Activated CD4-positive, CD25-positive, alpha-beta regulatory T cell treated with anti-CD3 and anti-CD28 coated beads, Interleukin-2, amount 50 U/mL, for 16 hours (primary cell): Measurements from ENCODE around the gene PHACTR3.

Source experiments
- DNase-seq: peaks from one replicate; pipeline ENCODE4 v3.0.0-alpha.2; 2020; ENCODE audit warnings: low read depth, low spot score

PHACTR3 gene

GRCh38 chr20:59813948-59814839, 209.9 kb downstream of the PHACTR3 start:
- no peak for DNase-seq

- DNase-seq: no peak
These were observed 210.6 kb downstream of the PHACTR3 start for GRCh38 chr20:59814840-59815340.

GRCh38 chr20:59816146-59816738, 211.9 kb downstream of the PHACTR3 start:
- no peak for DNase-seq

- DNase-seq: no peak
These were observed 213.1 kb downstream of the PHACTR3 start for GRCh38 chr20:59817406-59817805.

- no peak for DNase-seq
These were observed 213.7 kb downstream of the PHACTR3 start for GRCh38 chr20:59817846-59818615.

GRCh38 chr20:59818911-59819310, 214.6 kb downstream of the PHACTR3 start:
- DNase-seq: no peak

GRCh38 chr20:59819496-59820203, 215.3 kb downstream of the PHACTR3 start:
- DNase-seq: no peak

GRCh38 chr20:59820204-59821041, 216.1 kb downstream of the PHACTR3 start:
- no peak for DNase-seq

GRCh38 chr20:59821201-59821600, 216.9 kb downstream of the PHACTR3 start:
- no peak for DNase-seq

GRCh38 chr20:59821788-59822187, 217.4 kb downstream of the PHACTR3 start:
- no peak for DNase-seq

- no peak for DNase-seq
These were observed 218.1 kb downstream of the PHACTR3 start for GRCh38 chr20:59822291-59823029.

GRCh38 chr20:59823030-59823423, 218.7 kb downstream of the PHACTR3 start:
- no peak for DNase-seq

- no peak for DNase-seq
These were observed 219.3 kb downstream of the PHACTR3 start for GRCh38 chr20:59823491-59824259.

- no peak for DNase-seq
These were observed 220.6 kb downstream of the PHACTR3 start for GRCh38 chr20:59824711-59825562.

GRCh38 chr20:59825563-59825920, 221.2 kb downstream of the PHACTR3 start:
- DNase-seq: no peak

- no peak for DNase-seq
These were observed 221.8 kb downstream of the PHACTR3 start for GRCh38 chr20:59825944-59826759.
